Putamen (tissue), 1 donor: ENCODE results near the gene TXNDC11.

Experiments
- DNase-seq: peaks from one replicate; pipeline ENCODE4 v3.0.0-alpha.2; 2016; ENCODE audit warnings: low spot score

The TXNDC11 gene

DNA sequence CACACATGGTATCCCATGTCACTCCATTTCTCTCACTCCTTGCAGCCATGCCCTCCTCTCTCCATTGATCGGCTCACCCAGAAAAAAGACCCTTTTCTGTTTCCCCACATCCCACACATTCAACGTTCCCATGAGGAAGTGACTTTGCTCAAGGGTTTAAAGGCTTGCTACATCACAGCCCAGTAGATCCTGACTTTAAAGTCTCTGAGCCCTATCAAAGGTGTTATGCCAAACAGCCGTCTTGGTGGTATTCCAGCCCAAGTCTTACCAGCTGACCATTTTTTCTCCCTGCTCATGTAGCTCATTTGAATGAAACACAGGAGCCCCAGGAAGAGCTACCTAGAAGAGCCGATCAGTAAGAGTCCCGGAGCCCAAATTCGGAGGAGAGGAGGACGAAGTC, 7.4 kb upstream of the TXNDC11 start:
- no peak for DNase-seq

DNA sequence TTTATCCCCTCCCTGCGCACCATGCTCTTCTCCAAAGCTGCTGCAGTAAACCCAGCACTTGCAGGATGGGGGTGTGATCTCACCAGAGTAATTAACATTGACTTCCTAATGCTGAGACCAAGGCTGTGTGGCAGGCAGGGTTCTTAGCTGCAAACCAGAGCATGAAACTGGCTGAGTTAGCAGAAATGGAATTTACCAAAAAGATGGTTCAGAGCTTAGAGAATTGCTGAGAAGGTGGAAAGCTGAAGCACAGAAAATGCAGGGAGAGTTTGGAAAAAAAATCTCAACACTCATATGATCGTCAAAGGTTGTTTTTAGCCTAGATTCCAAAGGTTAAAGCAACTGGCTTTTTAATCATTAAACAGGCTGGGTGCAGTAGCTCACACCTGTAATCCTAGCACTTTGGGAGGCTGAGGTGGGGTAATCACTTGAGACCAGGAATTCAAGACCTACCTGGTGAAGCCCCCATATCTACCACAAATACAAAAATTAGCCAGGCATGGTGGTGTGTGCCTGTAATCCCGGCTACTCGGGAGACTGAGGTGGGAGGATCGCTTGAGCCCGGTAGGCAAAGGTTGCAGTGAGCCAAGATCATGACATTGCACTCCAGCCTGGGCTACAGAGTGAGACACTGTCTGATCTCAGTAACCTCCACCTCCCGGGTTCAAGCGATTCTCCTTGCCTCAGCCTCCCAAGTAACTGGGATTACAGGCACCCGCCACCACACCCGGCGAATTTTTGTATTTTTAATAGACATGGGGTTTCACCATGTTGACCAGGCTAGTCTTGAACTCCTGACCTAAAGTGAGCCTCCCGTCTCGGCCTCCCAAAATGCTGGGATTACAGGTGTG, 6.0 kb upstream of the TXNDC11 start:
- no peak for DNase-seq

DNA sequence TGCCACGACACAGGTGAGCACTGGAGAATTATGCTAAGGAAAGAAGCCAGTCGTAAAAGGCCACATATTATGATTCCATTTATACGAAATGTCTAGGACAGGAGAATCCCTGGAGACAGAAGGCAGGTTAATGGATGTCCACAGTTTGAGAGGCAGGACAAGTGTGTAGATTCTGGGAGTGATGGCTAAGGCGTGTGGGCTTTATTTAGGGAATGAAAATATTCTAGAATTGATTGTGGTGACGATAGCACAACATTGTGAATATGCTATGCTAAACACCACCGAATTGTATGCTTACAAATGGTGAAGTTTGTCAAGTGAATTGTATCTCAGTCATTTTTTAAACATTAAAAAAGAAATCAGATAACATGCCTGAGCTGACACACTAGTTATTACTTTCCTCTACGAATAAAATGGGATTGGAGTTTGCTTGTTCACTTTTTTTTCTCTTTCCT, 5.3 kb upstream of the TXNDC11 start:
- no peak for DNase-seq

DNA sequence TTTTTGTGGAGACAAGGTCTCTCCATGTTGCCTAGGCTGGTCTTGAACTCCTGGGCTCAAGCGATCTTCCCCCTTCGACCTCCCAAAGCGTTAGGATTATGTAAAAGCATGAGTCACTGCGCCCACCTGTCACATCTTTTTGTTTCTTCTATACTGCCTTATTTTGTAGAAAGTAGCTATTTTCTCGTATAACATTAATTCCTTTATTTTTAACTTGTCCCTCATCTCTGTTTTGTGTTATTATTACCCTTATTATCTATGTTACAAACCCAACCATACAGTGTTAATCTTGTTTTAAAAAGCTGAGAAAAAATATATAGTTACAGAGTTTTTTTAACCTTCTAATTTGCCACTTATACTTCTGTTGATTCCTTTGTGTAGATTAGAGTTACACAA, 1.4 kb upstream of the TXNDC11 start:
- DNase-seq = no peak

DNA sequence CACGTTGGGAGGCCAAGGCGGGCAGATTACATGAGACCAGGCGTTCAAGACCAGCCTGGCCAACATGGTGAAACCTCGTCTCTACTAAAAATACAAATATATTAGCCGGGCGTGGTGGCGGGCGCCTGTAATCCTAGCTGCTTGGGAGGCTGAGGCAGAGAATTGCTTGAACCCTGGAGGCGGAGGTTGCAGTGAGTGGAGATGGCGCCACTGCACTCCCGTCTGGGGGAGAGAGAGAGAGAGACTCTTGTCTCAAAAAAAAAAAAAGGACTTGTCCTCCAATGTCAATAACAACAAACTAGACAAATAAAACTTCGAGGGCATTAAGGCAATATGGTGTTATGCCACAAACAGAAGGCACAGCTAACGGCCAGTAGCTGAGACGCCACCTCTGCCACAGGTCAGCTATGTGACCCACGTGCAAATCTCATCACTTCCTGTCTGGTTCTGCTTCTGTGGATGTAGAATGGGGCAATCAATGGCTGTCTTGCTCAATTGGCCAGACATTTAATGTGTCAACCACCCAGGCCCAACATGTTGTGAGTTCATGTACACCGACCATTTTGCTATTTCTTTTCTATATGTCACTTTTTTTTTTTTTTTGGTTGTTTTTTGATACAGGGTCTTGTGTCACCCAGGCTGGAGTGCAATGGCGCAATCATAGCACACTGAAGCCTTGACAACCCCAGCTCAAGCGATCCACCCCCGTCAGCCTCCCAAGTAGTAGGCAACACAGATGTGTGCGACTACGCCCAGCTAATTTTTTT, 834 bp upstream of the TXNDC11 start:
- DNase-seq = no peak

DNA sequence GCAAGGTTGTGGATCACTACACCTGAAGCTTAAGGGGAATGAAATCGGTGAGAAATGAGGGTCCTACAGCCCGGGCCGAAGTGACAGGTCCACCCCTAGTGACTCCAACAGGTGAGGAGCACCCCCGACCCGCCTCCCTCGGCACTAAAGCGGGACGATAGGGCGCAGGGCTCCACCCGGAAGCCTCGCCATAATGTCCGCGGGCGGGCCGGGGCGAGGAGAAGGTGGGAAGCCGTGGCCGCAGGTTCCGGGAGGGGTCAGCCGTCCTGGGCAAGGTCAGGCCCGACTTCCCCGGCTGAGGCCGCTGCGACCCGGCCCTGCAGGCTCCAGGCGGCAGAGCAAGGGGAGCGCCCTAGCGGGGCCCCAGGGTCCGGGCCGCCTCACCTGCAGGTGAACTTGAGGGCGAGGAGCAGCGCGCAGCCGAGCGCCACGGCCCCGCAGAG, 543 bp downstream of the TXNDC11 start:
- no peak for DNase-seq

DNA sequence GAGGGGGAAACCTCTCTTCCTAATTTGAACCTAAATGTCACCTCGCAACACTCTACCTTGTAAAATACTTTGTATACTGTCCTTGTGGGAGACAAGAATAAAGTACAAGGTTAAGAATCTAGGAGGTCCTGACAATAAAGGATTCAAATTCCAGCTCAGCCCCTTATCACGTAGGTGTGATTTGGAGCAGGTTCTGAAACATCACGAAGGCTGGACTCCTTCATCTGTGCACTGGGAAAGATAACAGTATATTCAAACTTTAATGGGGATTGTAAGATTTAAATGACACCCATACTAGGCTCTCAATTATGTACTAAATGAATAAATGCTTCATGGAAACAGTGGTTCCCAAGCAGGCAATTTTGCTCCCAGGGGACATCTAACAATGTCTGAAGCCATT, 2.1 kb downstream of the TXNDC11 start:
- DNase-seq = no peak

DNA sequence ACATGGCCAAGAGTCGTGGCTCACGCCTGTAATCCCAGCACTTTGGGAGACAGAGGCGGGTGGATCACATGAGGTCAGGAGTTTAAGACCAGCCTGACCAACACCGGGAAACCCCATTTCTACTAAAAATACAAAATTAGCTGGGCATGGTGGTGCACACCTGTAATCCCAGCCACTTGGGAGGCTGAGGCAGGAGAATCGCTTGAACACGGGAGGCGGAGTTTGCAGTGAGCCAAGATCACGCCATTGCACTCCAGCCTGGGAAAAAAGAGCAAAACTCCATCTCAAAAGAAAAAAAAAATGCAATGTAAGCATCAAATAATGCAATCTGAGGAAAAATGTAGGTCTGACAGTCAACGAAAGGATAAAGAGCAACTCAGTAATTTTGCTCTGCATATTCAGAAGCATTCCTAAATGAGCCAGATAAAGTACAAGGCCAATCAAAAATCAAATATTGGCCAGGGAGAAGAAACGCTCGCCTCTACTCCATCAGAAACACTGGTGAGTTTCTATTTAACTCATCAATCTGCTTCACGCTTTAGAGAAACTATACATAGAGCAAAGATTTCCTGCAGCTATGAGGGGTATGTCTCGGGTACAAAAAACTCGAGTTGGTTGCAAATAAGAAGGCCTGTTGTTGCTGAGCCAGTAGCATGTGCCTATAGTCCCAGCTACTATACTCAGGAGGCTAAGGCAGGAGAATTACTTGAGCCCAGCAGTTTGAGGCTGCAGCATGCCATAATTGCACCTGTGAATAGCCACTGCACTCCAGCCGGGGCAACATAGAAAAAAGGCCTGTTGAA, 3.7 kb downstream of the TXNDC11 start:
- no peak for DNase-seq

DNA sequence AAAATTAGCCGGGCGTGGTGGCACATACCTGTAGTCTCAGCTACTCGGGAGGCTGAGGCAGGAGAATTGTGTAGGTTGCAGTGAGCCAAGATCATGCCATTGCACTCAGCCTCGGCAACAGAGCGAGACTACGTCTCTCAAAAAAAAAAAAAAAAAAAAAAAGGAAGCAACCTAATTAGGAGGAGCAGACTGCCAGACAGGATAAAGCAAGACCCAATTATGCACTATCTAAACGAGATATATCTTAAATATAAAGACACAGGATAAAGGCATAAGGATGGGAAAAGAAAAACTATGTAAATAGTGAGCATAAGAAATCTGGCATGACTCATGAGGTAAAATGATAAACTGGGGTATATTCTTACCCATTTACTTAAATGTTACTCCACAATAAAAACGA, 4.9 kb downstream of the TXNDC11 start:
- DNase-seq = no peak

DNA sequence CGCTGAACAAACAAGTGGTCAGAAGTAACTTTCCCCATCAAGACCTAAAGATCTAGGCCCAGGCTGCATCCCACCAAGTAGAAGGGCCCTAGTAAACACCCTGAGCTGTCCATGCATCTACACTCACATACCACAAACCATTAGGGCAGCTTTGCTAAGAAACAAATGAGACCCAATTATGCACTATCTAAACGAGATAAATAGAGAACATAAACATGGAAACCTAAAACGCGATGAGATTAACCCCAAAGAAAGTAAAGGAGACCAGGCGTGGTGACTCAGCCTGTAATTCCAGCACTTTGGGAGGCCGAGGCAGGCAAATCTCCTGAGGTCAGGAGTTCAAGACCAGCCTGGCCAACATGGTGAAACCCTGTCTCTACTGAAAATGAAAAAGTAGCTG, 5.8 kb downstream of the TXNDC11 start:
- DNase-seq = no peak

DNA sequence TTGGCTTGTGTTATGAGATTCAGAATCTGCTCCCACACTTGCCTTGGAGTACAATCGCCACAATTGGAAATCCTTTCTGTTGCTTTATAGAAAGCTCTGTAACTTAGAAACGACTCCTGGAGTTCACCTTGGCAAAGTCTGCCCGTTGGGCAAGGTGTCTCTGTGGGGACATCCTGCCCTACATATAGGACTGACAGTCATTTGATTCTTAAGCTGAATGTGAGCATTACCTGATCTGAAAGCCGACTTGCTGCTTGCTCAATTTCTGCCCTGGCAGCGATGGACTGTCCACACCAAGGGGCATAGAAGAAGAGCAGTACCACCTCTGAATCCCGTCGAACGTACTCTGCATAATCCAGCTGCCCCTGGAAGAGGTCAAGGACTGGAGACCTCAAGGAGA, 6.9 kb downstream of the TXNDC11 start:
- DNase-seq = no peak

DNA sequence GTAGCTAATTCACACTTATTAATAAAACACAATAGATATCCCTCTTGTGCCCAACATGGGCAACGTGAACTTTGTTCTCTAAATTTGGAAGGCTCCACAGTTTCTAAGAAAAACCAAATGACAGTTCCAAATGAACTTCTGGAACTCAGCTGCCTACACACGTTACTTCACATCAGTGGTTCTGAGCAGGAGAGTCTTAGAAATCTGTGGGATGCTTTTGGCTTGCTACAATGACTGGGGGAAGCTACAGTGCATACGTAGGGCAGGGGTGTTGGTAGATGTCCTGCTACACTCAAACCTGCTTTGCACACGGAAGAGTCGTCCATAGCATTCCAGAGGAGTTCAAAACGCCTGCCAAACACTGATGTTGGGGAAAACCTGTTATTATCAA, 8.0 kb downstream of the TXNDC11 start:
- DNase-seq = peak; percentile 70

DNA sequence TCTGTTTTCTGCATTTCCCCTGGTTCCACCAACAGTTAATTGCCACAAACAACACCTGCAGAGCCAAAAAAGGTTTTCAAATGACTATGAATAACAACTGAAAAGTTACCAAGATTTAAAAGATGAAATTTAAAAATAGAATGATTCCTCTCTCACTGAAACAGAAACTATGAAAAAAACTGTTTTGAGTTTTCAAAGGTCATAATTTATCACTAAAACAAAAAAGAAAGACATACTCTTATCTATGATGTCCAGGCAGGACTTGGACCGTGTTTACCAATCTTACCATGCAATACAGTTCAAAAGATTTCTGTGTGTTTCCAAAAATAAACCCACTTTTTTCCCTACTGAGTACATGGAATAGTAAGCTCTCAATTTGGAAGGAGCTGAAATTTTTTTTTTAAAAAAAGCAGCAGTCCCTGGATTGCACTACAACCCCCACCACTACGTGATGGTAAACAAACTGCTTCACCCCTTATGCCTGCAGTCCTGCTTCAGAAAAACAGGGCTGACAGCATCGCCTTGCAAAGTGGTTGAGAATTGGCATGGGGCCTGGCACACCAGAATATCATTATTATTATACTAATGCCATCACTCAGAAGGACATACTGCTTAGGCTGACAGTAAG, 8.5 kb downstream of the TXNDC11 start:
- no peak for DNase-seq

DNA sequence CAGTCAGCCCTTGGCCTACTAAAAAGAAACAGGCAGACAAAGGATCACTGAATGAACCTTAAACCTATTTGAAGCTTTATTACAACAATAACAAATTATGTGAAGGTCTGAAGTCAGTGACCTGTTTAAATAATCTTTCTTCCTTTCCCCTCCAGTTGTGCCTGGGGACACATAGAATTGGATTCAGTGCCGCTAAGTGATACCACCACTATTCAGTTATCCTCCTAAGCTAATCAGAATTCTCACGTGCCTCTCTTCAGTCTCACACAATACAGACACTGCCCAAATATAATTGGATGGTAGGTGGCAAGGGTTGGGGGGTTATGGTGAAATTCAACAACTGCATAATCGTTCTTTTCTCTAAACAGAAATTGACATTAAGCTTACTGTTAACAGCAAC, 11.4 kb downstream of the TXNDC11 start:
- DNase-seq = no peak

DNA sequence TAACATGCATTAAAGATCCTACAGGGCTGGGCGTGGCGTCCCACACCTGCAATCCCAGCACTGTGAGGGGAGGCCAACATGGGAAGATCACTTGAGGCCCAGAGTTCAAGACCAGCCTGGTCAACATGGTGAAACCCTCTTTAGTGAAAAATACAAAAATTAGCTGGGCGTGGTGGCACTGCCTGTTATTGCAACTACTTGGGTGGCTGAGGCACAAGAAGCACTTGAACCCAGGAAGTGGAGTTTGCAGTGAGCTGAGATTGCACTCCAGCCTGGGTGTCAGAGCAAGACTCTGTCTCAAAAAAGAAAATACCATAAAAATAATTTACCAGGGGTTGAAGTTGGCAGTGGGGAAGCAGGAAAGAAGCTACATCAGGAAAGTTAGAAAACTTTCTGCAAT, 12.9 kb downstream of the TXNDC11 start:
- no peak for DNase-seq

DNA sequence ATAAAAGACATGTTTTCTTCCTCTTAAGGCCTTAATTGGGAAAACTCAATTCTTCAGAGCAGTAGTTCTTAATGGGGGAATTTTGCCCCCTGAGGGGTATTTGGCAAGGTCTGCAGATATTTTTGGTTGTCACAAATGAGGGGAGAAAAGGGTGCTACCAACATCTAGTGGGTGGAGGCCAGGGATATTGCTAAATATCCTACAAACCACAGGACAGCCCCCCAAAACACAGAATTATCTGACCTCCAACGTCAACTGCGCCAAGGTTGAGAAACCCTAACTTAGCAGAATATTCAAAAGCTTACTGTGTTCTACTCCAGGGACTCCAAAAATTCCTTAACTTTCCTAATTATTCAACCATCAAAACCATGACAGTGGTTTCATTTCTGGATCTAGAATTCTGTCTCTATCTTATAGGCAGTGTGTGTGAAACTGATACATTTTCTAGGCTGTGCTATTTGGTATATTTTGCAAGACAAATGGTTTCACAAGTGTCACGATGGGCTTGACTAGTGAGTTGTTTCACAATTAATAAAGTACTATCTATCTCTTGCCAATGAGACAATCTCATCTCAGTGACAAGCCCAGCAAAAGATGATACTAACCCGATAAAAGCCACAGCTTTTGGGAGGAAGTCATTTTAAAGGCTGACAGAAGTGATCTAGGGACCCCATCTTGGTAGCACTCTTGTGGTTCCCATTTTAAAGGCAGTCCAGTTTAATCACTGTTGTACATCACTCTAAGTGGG, 14.7 kb downstream of the TXNDC11 start:
- DNase-seq = no peak

DNA sequence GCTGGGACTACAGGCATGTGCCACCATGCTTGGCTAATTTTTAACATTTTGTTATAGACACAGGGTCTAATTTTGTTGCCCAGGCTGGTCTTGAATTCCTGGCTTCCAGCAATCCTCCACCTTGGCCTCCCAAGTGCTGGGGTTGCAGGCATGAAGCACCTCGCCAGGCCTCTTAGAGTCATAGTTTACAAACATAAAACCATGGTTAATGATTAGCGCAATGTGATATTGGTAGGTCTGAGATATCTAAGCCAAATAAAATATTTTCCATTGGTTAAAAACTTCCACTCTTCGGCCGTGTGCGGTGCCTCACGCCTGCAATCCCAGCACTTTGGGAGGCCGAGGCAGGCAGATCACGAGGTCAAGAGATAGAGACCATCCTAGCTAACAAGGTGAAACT, 16.6 kb downstream of the TXNDC11 start:
- no peak for DNase-seq

DNA sequence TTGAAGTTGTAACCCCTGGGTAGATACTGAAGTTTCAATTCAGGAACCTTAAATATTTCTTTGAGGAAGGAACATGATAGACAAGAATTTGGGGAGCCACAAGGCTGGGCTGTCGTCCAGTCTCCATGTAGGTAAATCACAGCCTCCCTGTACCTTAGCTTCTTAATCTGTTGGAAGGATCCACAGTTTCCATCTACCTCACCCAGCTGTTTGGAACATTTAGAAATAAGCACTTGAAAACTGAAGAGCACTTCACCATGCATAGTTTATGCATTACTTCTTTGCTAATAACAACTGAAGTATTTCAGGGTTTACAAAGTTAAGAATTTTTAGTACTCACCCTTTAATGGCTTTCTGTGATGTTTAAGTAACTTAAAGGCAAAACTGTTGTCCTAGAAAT, 17.2 kb downstream of the TXNDC11 start:
- DNase-seq = no peak

DNA sequence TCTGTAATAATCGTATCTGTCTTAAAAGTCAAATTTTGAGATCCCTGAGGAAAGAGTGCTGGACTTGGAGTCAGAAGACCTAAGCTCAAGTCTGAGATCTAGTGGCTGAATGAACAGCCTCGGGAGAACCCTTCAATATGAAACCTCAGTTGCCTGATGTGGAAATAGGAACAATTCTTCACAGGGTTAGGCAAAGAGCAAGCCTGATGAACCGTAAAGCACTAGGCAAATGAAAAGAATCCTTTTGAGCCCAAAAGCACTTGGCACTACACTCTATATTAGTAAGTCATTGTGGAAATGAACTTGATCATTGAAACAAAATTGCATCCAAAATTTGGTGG, 20.2 kb downstream of the TXNDC11 start:
- no peak for DNase-seq

DNA sequence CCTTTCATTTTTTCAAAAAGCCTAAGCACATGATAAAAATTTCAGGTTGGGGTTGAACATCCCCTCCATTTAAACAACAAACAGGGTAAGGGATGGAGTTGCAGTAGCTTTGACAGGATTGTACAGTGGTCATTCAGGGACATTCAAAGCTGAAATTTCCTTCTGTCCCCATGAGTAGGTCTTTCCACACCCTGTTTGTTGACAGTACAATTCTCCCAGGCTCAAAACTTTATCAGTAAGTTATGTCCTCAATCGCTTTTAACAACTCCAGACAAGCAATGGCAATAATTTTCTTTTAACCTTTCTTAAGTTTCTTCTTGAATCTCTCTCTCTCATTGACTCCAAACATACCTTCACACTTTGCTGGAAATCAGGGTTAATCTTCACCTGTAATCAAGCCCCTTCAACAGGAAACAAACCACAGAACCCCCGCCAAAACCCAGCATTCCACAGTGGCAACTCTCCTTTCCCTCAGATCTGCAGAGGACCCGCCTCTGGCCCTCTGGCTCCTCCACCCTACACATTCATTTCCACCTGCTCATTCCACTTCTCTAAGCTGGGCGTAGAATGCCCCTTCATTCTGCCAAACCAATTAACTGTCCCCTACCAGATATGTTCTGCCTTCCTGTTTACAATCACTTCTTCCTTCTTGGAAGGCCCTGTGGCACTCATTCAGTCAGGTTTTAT, 20.7 kb downstream of the TXNDC11 start:
- no peak for DNase-seq

DNA sequence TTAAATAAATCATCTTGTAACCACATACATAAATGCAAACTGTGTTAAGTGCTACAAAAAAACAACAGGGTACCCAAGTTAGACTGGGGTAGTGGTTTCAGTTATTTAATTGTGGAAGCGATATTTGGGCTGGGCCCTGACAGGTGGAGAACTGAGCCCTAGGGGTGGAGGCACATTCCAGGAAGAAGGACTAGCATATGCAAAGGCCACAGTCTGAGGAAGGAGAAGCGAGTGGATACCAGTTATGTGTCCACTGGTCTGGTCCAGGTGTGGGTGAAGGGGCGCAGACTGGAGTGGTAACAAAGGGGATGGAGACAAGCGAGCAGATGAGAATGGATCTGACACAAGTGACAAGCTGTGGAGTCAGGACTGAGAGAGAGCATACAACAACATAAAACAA, 22.9 kb downstream of the TXNDC11 start:
- DNase-seq = no peak
